Renal cortex interstitium (tissue), 11 donors: Measurements from ENCODE around the gene IL1F10. TPM values are rescaled to one million over a fixed set of nuclear protein-coding genes. Genes with fewer than 3 reads are reported as not detected.

Experiments
- DNase-seq, 11 donors: peaks; one replicate each; pipeline ENCODE4 v3.0.0-alpha.2; 2013; ENCODE audit warnings: low read depth in 9 of 11, low spot score in 4 of 11; ENCODE audit errors: extremely low read depth in 1 of 11
- polyA plus RNA-seq, 3 donors: library from polyadenylated mRNA; unstranded; fragments of 120-200 nt; gene quantifications; one replicate each; pipeline ENCODE4 v1.2.1, GENCODE V29; 2013; ENCODE audit not compliant: insufficient read length in 3 of 3

The IL1F10 gene
- polyA plus RNA-seq, 3 donors, result not detected

DNA sequence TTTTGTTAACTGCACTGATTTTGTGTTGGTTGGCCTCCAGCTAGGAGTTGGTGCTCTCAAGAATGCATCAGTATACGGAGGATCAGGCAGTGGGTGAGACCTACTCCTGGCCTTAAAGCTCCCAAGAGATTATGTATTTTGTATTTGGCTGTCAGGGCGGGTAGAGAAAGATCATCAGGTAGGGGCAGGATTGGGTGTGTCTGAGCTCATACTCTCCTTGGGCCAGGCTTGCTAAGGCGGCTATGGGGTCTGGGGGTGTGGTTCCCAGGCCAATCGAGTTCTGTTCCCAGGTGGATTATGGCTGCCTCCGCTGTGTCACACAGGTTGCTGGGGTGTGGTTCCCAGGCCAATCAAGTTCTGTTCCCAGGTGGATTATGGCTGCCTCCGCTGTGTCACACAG lies 30.8 kb downstream of the IL1F10 start:
- DNase-seq, result no peak

DNA sequence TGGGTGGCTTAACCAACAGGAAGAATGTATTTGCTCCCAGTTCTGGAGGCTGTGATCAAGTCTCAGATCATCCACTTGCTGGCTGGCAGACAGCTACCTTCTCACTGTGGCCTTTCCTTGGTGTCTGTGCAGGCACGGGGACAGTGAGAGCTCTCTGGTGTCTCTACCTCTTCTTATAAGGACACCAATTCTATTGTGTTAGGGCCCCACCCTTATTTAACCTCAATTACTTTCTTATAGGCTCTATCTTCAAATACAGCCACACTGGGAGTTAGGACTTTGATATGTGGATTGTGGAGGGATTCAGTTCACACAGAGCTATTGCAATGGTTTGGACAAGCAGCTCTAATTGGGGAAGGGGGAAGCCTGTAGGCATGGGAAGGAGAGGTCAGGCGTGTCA lies 34.4 kb downstream of the IL1F10 start:
- no peak for DNase-seq

DNA sequence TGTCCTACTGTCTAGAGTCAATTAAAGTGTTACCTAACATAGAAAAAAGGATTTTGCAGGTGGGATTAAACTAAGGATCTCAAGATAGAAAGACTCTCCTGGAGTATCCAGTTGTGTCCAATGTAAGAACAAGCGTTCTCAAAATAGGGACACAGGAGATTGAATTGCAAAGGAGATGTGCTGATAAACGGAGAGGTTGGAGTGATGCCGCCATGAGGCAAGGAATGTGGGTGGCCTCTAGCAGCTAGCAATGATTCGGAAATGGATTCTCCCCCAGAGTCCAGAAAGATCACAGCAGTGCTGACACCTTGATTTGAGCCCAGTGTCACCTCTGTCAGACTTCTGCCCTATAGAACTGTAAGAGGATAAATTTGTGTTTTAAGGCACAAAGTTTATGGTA lies 35.5 kb downstream of the IL1F10 start:
- no peak for DNase-seq

DNA sequence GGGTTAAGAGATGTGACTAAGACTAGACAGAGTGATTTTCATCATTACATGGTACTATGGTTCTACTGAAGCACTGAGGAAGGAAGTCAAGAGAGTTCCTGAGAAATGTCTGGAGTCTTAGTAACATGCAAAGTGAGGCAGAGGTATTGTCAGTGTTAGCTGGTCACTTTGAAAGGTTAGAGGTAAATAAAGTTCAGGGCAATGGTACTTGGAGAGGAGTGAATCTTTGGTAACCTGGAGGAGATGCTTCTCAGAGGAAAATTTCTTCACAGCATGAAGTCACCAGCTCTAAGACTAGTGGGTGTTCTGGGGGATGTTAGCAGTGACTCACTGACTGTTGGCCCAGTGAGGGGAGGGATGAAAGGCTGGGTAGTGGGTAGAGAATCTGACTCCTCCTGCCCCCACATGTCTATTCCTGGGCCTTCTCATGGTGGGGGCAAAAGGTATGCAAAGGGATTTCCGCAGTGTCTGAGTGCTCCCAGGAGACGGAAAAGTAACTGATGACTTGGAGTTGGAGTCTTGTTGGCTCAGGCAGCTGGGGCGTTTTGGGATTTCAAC lies 36.4 kb downstream of the IL1F10 start:
- DNase-seq, result no peak

DNA sequence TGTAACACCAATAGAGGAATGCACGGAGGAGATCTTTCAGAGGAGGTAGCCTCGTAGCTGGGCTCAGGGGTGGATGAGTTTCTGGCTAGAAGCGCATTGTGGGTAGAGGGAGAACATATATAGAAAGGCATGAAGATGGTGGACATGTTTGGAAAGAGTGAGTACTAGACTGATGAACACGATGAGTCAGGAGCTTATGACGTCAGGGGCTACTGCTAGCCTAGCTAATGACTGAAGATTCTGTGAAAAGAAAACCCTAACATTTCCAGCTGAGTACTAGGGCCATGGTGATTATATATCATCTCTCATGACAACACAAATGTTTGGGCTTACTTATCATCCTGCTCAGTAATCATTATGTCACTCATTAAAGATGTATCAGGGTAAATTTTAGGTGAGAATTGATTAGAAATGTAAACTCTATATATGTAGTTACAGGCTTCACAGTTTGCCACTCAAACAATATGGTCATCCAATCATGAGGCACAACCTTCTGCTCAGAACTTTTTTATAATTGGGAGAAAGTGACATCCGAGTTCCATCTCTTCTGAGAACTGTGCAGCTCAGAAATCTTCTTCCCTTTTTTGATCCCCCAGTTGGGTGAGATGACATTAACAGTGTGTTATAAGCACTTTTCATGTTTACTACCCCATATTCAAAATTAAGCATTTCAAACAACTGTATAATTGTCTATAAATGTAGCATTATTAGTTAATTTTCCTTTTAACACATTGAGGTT lies 37.4 kb downstream of the IL1F10 start:
- no peak for DNase-seq

DNA sequence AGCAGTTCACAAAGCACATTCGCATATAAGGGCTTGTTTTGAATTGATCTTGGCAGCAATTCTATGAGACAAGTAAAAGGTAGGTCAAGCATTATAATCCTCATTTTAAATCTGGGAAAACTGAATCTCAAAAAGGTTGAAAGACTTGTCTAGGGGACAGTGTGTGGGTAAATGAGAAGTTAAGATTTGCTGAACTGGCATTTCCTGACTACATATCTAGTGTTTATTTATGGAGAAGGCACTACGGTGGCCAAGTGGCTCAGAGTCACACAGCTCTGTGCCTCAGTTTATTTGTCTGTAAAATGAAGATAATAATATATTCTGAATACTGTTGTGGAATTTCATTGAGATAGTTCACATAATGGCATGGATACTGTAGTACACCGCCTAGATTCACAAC lies 43.4 kb downstream of the IL1F10 start:
- DNase-seq, result no peak

DNA sequence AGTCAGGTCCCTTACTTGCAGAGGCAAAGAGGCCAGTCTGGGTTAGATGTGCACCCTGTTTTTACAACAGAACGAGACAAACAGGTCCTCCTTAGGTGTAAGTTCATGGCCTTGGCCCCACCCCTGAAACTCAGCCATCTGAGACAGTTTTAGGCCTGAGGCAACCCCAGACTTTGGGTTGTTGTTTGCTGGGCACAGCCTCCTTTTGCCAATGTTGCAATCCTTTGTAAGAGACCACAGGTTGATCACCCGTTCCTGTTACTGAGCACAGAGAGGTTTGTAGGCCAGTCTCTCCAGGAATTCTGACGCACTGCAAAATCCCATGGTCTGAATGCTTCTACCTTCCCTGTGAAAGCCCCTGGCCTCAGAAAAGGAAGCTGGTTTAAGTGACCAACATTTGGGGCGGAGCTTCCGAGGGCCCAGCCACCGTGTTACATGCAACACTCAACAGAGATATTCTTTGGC lies 44.1 kb downstream of the IL1F10 start:
- no peak for DNase-seq

DNA sequence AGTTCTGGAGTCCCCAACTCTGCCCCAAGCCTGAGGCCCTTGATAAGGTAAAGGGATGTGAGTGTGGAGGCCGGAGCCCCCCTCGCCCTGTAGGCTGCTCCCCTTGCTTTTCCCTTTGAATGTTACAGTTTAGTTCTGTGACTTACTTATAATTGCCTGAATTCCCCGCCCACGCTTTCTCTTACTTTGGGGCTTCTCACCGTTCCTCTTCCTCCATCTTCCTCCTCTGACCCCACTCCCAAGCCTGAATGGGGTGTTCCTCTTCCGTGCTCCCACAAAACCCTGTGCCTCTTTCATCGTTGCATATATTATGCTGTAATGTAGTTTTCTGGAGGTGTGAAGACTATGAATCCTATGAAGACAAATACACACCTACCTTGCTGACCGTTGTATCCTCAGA lies 44.7 kb downstream of the IL1F10 start:
- no peak for DNase-seq

DNA sequence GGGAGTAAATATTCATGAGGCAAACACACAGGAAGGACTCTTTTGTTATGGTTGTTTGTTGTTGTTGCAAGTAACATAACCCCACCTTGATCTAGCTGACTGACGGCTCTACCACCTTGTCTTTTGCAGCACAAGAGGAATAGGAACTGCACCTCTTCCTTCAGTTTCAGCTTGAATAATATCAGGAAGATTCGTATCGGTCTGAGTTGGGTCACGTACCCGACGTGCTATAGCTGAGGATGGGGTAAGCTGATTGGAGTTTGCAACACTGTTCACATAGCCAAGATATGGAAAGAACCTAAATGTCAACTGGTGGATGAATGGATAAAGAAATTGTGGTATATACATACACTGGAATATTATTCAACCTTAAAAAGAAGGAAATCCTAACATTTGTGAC lies 45.1 kb downstream of the IL1F10 start:
- DNase-seq, result no peak

DNA sequence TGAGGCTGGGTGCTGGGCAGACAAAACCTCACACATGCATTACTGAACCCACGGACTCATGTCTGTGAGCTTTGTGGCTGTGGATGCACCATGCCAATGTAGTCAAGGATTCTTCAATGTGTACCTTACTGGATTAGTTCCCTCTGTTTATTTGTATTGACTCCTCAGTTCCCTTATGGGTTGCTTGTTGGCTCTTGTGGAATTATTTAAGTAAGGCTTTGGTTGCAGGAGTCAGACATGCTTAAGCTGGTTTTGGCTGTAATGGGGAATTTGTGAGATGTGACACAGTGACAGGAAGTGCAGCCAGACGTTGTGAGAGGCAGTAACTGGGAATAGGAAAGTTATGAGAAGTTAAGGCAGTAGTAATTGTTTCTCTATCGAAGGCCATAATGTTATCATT lies 46.0 kb downstream of the IL1F10 start:
- no peak for DNase-seq

DNA sequence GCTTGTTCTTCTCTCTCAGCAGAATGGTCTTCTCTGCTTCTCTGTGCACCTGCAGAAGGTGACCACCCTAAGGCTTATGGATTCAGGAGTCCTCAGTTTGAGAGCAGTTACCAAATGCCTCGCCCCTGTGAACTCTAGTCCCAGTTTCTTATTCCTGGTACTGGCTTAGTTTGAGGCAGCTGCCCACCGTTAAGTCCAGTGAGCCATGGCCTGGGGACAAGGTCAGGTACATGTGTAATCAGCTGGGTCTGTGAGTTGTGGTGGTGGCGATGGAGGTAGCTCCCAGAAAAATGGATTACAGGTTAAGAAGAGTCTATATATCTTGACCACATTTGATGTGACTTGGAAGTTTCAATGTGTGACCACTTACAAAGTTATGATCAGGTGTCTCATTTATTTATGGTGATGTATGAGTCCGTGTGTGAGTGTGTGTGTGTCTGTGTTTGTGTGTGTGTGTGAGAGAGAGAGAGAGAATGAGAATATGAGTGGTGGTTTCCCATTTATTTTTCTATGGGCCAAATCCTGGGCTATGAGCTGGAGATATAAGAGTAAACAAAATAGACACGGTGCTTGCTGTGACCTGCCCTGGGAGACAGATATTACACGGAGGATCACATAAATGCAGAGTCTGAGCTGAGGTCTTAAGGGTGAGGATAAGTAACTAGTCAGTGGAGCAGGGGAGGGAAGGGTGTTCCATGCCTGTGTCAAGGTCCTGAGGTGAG lies 46.6 kb downstream of the IL1F10 start:
- DNase-seq, result no peak

DNA sequence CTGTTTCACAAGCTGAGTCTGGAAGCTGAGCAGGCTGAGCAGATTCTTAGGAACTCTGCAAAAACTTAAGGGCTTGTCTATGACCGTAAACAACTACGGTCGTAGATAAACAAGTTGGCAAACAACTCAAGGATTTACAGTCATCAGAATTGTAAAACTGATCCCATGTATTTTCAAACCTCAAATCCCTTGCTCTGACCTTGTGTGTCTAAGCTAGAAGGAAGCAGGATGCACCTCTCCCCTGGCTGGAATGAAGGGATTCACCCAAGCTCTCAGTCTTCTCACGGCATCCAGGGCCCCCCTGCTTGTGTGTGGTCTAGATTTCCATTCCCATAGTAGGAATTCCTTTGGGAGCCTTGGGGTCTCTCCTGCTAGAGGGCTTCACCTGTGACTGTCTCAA lies 47.2 kb downstream of the IL1F10 start:
- DNase-seq, result no peak

DNA sequence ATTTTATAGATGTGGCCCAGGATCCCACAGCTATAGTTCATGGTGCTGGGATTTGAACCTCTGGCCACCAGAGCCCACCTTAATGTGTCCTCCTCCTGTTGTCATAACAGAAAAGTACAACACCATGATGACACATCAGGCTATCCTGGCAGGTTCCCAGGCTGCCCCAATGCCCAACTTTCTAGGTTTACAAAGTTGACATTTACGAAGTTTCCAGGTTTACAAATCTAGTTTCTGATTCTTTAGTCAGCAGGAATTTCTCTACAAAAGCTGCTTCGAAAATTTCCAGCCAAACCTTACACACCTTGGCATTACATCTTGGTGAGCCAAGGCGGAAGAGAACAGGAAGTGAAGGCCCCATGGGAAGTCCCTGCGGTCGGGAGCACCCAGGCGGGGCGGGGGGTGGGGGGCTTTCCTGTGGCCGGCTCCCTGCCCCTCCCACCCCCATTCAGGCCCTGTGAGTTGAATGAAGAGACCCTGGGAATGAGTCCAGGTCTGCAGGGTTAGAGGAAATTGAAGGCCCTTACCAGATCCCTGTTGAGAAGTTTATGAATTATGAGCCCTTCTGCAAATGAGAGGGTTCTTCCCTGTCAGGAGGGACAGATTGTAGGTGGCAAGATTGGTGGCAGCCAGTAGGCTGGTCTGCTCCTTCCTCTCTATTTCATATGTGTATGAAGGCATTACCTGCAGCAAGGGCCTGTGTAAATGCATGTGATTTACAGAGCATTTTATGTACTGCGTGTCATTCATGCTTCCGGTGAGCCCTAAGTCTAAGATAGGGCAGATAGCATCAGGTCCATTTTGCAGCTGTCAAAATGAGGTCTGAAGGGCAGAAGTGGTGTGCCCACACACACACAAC lies 48.6 kb downstream of the IL1F10 start:
- DNase-seq, result no peak

DNA sequence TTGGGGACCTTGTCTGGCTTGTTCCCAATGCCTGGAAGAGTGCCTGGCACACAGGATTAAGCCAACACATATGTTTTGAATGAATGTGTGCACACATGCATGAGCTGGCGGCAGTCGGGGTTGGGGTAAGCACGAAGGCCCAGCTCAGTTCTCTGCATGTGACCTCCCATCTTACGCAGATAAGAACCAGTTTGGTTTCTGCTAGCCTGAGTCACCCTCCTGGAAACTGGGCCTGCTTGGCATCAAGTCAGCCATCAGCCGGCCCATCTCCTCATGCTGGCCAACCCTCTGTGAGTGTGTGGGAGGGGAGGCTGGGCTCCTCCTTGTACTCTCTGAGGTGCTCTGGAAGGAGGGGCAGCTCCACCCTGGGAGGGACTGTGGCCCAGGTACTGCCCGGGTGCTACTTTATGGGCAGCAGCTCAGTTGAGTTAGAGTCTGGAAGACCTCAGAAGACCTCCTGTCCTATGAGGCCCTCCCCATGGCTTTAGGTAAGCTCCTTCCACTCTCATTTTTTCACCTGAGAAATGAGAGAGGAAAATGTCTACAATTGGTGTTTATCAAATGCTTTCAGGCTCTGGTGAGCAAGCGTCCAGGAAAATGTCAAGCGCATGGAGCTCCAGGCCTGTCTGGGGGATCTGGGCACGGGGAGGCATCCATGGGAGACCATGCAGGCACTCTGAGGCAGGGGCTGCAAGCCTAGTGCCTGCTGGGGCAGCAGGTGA lies 49.9 kb downstream of the IL1F10 start:
- no peak for DNase-seq

DNA sequence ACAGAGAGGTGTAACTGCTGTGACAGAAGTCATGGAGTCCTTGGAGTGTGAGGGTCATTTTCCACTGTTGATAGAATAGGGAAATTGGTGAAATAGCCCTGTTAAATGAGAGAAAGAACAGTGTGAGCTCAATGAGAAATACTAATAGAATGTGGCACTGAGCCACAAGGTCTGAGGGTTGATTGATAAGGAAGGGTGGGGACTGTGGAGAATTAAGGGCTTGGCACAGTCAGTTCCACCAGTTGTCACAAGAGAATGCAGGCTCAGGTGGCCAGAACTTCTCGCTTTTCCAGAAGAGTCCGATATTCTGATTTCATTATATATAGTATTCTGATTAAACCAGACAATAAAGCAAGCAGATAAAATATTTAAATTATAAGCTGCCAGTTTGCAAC lies 50.5 kb downstream of the IL1F10 start:
- no peak for DNase-seq

DNA sequence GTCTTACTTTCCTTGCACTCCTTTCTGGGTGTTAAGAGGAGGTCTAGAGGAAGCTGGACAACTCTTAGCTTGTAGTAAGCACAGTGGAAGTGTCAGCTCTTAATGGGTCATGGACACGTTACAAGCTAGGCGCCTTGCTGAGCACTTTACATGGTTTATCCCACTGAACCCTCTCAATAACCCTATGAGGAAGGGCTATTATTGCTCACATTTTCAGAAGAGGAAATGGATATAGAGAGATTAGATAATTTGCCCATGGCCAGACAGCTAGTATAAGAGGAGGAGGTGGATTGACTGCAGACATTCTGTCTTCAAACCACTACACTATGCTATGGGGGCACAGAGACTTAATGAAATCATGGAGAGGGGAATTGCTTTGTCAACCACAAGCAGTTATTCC lies 51.3 kb downstream of the IL1F10 start:
- no peak for DNase-seq

DNA sequence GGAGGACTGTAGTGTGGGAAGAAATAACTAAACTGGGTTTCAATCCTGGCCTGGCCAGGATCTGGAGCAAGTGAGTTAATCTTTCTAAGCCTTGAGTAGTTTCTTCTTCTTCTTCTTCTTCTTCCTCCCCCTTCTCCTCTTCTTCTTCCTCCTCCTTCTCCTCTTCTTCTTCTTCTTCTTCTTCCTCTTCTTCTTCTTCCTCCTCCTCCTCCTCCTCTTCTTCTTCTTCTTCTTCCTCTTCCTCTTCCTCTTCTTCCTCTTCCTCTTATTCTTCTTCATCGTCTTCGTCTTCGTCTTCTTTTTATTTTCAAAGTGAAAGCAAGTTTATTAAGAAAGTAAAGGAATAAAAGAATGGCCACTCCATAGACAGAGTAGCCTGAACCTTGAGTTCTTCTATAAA lies 53.1 kb downstream of the IL1F10 start:
- no peak for DNase-seq

DNA sequence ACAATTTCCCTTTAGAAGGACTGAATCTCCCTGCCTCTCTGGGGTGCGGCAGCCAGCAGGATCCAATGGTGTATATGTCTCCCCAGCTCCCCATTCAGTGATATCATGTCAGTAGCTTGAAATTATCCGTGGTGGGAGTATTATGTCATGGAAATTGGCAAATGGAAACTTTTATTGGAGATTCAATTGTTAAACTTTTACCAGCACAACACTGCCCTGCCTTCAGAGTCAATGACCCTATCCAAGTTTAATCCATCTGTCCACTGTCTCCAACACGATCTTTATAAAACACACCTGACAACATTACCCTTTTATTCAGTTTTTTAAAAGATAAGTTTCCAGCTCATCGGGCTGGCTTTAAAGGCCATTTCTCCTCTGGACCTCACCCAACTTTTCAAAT lies 54.6 kb downstream of the IL1F10 start:
- no peak for DNase-seq

DNA sequence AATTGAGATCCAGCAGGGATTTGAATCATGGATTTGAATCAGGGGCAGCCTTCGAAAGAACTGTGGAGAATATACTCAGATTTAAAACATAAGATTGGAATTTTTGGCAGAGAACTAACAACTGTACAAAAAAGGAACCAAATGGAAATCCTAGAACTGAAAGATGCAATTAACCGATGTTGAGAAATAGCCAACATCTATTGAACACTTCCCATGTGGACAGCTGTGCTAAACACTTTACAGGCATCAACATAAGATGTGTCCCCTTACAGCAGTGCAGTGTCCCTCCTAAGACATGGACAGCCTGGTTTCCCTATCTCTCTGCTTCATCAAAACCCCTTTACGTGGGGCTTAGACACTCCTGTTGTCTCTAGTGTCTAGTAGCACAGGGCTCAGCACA lies 56.0 kb downstream of the IL1F10 start:
- DNase-seq, result no peak
